NK-92 (cell line): ENCODE measurements around the gene SHANK3.

Experiments
- DNase-seq: peaks from one replicate; lab custom pipeline; 2025; ENCODE audit not compliant: unreplicated experiment; lab: John Stamatoyannopoulos, UW

SHANK3 gene

DNA sequence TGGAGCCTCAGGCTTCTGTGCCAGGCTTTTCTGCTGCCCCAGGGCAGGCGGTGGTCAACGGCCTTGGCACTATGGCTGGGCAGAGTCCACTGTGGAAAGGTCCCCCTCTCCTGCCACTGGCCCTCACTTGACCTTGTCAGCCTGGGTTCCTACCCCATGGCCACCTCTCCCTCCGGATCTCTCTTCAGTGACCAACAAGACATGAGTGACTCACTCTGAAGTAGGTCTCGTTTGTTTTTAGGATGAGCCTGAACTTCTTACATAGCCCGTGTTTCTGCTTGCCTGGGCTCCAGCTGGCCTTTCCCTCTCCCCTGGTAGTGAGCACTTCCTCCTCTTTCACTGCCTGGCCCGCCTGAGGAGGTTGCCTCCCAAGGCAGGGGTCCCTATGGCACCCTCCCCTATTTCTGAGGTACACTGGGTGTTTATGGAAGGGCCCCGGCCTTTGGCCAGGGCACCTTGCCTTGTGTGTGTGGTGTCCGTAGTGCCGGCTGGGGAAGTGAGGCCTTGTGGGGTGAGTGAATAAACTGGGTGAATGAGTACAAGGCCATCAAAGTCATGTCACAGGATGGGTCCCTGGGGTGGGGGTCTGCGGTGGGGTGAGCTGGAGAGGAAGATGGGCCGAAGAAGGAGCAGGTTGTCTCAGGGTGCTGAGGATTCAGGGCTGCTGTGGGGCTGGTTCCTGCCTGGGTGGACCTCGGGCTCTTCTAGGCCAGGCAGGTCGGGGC lies 5.0 kb downstream of the SHANK3 start:
- no peak for DNase-seq

DNA sequence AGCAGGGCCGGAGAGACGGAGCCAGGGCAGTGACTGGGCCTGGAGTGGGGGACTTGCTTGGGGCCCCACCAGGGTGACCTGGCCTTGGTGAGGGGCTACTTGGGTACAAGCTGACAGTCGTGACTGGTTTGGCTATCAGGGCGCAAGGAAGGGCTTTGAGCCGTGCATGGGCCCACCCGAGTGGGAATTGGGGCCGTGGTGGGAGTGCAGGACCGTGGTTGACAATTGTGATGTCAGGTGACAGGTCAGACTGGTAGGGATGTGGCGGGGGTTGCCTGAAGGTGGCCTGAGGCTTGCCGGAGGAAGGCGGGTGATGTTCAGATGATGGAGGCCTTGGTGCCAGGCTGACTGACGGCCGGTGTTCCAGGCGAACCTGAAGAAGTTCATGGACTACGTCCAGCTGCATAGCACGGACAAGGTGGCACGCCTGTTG lies 5.6 kb downstream of the SHANK3 start:
- DNase-seq, result no peak

- DNase-seq, result no peak
These were observed 6.3 kb downstream of the SHANK3 start for GRCh38 chr22:50678651-50679521.

GRCh38 chr22:50683086-50683993 lies 10.7 kb downstream of the SHANK3 start:
- no peak for DNase-seq

- DNase-seq, result no peak
These were observed 11.4 kb downstream of the SHANK3 start for GRCh38 chr22:50683994-50684371.

DNA sequence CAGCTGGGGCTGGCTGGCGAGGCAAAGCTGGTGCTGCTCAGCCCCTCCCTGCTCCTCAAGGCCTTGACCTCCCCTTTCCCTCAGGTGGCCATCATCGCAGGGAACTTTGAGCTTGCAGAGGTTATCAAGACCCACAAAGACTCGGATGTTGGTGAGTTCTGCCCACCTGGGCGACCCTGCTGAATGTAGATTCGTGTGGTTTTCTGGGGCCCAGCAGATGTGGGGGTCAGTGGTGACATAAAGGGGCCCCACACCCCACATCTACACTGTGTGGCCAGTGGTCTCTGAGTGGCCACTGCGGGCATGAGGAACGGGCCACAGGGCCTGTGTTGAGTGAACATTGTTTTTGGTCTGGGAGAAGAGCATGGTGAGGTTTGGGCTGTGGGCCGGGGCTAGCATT lies 11.9 kb downstream of the SHANK3 start:
- no peak for DNase-seq

DNA sequence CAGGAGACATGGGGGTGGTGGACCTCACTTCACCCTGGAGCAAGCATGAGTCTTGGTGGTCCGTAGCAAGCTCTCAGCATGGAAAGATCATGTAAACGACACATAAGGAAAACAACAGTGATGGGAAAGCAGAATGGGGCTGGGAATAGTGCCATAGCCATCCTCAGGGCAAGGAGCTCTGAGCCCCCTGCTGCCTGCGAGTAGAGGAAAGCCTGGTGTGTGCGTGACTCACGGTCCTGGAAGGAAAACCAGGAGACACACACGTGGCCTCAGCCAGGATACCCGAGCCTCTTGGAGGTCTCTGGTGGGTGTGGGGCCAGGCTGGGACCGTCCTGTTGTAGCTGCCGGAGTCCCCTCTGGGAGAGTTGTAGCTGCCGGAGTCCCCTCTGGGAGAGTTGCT lies 12.4 kb downstream of the SHANK3 start:
- DNase-seq, result no peak

- no peak for DNase-seq
These were observed 14.2 kb downstream of the SHANK3 start for GRCh38 chr22:50686794-50687193.

- no peak for DNase-seq
These were observed 15.2 kb downstream of the SHANK3 start for GRCh38 chr22:50687829-50688228.

DNA sequence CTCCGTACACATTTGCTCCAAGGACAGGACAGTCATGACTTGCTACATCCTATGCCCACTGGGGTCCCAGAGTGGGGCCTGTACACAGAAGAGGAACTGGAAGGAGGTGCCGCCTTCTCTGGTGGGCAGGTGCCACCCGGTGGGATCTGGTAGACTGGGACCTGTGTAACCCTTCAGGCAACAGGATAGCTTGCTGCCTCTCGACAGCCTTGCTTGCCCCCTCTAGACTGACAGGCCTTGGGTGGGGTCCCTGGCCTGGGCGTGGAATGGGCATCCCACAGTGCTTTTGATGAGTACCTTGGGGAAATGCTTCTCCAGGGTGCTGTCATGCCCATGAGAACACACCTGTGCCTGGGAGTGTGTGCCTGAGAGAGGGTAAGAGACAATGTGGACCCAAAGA lies 15.8 kb downstream of the SHANK3 start:
- no peak for DNase-seq

DNA sequence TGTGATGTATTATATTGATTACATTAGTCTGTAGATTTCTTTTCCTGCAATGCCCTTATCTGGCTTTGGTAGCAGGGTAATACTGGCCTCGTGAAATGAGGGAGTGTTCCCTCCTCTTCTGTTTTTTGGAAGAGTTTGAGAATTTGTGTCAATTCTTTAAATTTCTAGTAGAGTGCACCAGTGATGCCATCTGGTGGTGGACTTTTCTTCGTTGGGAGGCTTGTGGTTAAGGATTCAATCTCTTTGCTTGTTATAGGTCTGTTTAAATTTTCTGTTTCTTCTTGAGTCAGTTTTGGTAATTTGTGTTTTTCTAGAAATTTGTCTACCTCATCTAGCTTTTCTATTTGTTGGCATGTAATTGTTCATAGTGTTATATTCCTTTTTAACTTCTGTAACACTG lies 18.9 kb downstream of the SHANK3 start:
- DNase-seq, result no peak

- no peak for DNase-seq
These were observed 20.8 kb downstream of the SHANK3 start for GRCh38 chr22:50693462-50693861.

GRCh38 chr22:50694099-50694605 lies 21.5 kb downstream of the SHANK3 start:
- no peak for DNase-seq

DNA sequence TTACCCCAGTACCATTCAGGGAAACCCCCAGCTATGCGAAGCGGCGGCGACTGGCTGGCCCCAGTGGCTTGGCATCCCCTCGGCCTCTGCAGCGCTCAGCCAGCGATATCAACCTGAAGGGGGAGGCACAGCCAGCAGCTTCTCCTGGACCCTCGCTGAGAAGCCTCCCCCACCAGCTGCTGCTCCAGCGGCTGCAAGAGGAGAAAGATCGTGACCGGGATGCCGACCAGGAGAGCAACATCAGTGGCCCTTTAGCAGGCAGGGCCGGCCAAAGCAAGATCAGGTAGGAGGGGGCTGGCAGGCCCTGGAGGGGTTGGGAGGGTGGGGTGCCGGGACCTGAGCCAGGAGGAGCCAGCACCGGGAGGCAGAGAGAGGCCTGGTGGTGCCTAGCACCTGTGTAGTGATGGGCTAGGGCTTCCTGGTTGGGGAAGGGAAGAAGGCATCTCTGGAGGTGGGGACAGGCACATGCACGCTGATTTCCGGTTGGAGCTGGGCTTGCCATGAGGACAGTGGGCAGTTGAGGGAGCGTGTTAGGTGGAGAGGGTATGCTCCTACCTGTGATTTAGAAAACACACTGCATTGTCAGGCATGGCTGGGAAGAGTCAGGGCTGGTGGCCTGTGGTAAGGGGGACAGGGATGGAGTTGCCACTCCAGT lies 22.3 kb downstream of the SHANK3 start:
- DNase-seq, result no peak

DNA sequence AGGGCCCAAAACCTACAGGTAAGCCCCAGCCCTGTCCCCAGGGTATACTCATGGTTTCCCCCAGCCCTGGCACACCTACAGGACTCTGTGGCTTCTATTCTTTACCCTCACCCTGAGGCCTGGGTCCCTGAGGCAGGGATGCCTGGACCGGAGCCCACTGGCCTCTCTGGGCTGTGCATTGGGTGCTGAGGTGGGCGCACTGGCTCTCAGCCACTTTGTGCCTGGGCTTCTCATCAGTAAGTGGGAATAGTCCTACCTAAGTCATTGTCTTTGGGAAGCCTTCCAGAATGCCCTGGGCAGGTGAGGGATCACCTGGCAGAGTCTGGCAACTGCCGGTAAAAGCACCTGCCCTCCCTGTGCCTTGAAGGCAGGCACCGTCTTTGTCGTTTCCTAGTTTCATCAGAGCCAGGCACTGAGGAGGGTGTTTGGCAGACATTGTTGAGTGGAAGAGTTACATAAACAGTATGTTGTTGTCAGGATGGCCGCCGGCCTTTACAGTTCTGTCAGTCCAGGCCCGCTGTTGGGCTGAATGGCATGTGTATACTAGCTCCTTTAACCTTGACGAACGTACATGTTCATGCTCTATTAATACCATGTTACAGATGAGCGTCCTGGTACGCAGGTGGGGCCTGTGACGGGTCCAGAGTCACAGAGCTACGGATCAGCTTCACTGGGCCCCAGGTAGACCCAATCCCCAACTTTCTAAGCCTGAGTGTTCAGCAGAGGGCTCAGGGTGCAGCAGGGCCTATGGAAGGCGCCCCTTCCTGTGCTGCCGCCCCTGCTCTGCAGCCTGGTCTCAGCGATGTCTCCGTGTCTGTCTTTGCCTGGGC lies 23.0 kb downstream of the SHANK3 start:
- no peak for DNase-seq

DNA sequence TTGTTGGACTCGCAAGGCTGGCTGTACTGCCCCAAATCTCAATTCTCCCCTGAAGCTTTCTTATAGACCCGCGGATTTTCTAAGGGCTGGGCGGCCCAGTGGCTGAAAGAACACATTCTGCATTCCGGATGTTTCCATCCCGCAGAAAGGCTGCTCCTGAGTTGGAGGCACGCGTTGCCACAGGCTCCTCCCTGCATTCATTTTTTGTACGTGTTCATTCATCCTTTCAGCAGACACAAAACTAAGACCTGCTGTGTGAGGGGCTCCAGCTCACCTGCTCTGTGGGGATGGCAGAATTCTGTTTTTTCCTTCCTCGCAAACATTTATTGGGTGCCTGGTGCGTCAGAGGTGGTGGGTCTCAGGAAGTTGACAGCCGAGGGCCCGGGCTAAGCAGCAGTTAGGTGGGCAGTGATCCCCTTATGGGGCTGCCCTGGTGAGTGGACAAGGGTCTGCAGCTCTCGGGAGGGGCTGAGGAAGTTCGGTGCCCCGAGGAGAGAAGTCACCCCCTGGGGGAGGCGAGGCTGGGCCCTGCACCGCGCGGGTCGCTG lies 23.7 kb downstream of the SHANK3 start:
- no peak for DNase-seq

- no peak for DNase-seq
These were observed 24.4 kb downstream of the SHANK3 start for GRCh38 chr22:50696799-50697561.

DNA sequence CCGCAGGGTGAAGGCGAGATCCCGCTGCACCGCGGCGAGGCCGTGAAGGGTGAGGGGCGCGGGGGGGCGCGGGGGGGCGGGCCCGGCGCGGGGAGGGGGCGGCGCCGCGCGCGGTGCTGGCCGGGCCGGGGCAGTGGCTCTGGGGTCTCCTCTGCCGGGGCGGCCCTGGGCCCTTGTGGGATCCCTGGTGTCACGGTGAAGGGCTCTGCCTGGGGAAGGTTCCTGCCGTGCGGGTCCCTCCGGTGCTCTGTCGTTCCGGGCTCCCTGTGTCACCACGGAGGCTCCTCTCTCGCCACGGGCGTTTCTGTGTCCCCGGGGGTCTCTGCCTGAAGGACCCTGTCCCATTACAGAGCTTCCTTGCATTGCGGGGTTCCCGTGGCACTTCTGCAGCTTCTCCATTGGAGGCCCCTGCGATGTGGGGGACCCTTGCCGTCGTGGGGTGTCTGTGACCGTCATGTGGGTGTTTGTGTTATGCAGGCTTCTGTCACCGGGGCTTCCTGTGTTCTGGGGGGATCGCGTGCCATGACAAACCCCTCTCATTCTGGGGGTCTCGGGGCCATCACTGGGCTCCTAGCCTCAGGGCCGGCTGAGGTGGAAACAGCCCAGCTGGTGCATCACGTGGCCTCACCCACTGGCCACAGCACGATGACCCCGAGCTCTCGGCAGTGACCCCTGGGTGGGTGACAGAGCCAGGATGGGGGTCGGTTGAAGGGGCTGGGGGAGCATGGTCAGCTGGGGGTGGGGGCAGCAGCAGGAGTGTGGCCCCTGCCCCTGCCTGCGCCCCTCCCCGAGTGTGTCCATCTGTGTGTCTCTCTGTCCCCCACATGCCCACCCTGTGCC lies 25.3 kb downstream of the SHANK3 start:
- no peak for DNase-seq
